HepG2 (cell line): ENCODE results near the gene PLPPR4. TPM values are rescaled to one million over a fixed set of nuclear protein-coding genes. Genes with fewer than 3 reads are reported as not detected.
A peak's percentile ranks its signal among the peaks of the same experiment; 100 is the strongest.

Experiments
- ATAC-seq: fragments of 200-7000 bp; cut with Tn5 transposase; 3 replicates; pipeline ENCODE4 v1.9.1; 2020; ENCODE audit warnings: mild to moderate bottlenecking, moderate library complexity
- BruUV-seq: library from RNA; stranded (reverse); fragments of 400-500 nt; replicated peaks from 2 replicates; lab custom pipeline; 2021; lab: Mats Ljungman, UMichigan
- CTCF ChIA-PET: fragments of 300-600 bp; formaldehyde crosslinking; extraction: SDS; loops from one replicate; lab custom pipeline; 2021; ENCODE audit warnings: low total read pairs, inconsistent platforms, low intra/inter-chr PET ratio; lab: Yijun Ruan, JAX
- POLR2A ChIA-PET: fragments of 350-600 bp; sonication (Branson Sonifier 250); formaldehyde crosslinking; loops from one replicate; lab custom pipeline; 2020; ENCODE audit warnings: antibody characterized with exemption, inconsistent platforms; lab: Yijun Ruan, JAX
- DNase-seq: peaks from one replicate; pipeline ENCODE4 v3.0.0-alpha.2; 2015; ENCODE audit warnings: low spot score
- FAIRE-seq: peaks from 3 replicates; lab custom pipeline; 2011; peaks lifted over from hg19 to GRCh38; lab: Jason Lieb, UNC
- H2AFZ ChIP-seq: one replicate; pipeline ENCODE4 v1.6.1; 2011; ENCODE audit warnings: low read length, inconsistent platforms
- H3K27ac ChIP-seq: fragments of 300-600 bp; 3 replicates; pipeline ENCODE4 v1.8.0; 2011; ENCODE audit warnings: mixed run types, mild to moderate bottlenecking, mixed read lengths, low read length, inconsistent platforms; ENCODE audit not compliant: insufficient read depth; ENCODE audit errors: extremely low read length
- H3K27me3 ChIP-seq, 2 experiments: fragments of 200-600 bp in 1 of 2; 2 replicates in 1 of 2; 3 replicates in 1 of 2; pipeline versions ENCODE4 v1.6.0 to v1.8.0; 2011; ENCODE audit warnings: low read length in 2 of 2, mild to moderate bottlenecking in 2 of 2, moderate library complexity in 2 of 2, inconsistent platforms in 1 of 2; ENCODE audit not compliant: insufficient read depth in 2 of 2, control insufficient read depth in 1 of 2
- H3K36me3 ChIP-seq, 2 experiments: fragments of 200-600 bp in 1 of 2; replicated peaks in 1 of 2; 2 replicates in 1 of 2; 3 replicates in 1 of 2; pipeline versions ENCODE4 v1.5.1 to v1.8.0; 2011; ENCODE audit warnings: low read length in 2 of 2, inconsistent platforms in 1 of 2; ENCODE audit not compliant: insufficient read depth in 2 of 2, control insufficient read depth in 1 of 2
- H3K4me1 ChIP-seq: 2 replicates; pipeline ENCODE4 v1.5.1; 2012; ENCODE audit warnings: low read length, inconsistent platforms; ENCODE audit not compliant: insufficient read depth
- H3K4me2 ChIP-seq: 2 replicates; pipeline ENCODE4 v1.6.0; 2011; ENCODE audit warnings: low read depth, low read length, inconsistent platforms
- H3K4me3 ChIP-seq, 3 experiments: fragments of 200-600 bp in 1 of 3; sonication (generic), shearing (Covaris generic) in 1 of 3; replicated peaks in 1 of 3; 2 replicates each; pipeline ENCODE4 v1.5.1; 2011 to 2016; ENCODE audit warnings: low read length in 3 of 3, inconsistent platforms in 2 of 3, low read depth in 2 of 3, mild to moderate bottlenecking in 2 of 3, control low read depth in 1 of 3, mixed read lengths in 1 of 3; ENCODE audit not compliant: insufficient read depth in 1 of 3
- H3K79me2 ChIP-seq: one replicate; pipeline ENCODE4 v1.6.1; 2011; ENCODE audit warnings: low read length, inconsistent platforms; ENCODE audit not compliant: insufficient read depth
- H3K9ac ChIP-seq: 2 replicates; pipeline ENCODE4 v1.6.0; 2011; ENCODE audit warnings: mild to moderate bottlenecking, low read depth, low read length, inconsistent platforms; ENCODE audit not compliant: insufficient read depth
- H3K9me3 ChIP-seq: 2 replicates; pipeline ENCODE4 v1.5.1; 2012; ENCODE audit warnings: mild to moderate bottlenecking, low read length
- H4K20me1 ChIP-seq: 2 replicates; pipeline ENCODE4 v1.6.0; 2011; ENCODE audit warnings: inconsistent platforms, mild to moderate bottlenecking, low read length, moderate library complexity; ENCODE audit not compliant: insufficient read depth
- ATF7 ChIP-seq, 2 experiments: fragments of 450-650 bp in 1 of 2; sonication (generic) in 1 of 2; formaldehyde crosslinking in 1 of 2; IDR thresholded peaks; 2 replicates each; pipeline versions ENCODE4 v1.4.0 to v1.6.1; 2016 to 2020; ENCODE audit warnings: antibody characterized with exemption in 1 of 2, mild to moderate bottlenecking in 1 of 2, missing genetic modification reagents in 1 of 2
- ESRRA ChIP-seq: sonication (generic); formaldehyde crosslinking; IDR thresholded peaks from 2 replicates; pipeline ENCODE4 v1.5.1; 2020; ENCODE audit warnings: mild to moderate bottlenecking, low read depth, missing genetic modification reagents
- KLF15 ChIP-seq: sonication (generic); formaldehyde crosslinking; IDR thresholded peaks from 2 replicates; pipeline ENCODE4 v1.8.1; 2023; ENCODE audit warnings: borderline replicate concordance, mild to moderate bottlenecking, inconsistent platforms, missing genetic modification reagents, mixed read lengths
- KLF9 ChIP-seq: IDR thresholded peaks from 2 replicates; pipeline ENCODE4 v1.6.1; 2016; ENCODE audit warnings: low read depth
- MIER3 ChIP-seq: IDR thresholded peaks from 2 replicates; pipeline ENCODE4 v1.6.1; 2016; ENCODE audit warnings: missing compliant biosample characterization, borderline replicate concordance
- NFRKB ChIP-seq: fragments of 450-650 bp; IDR thresholded peaks from 2 replicates; pipeline ENCODE4 v1.6.1; 2017
- NFYC ChIP-seq: IDR thresholded peaks from 2 replicates; pipeline ENCODE4 v1.6.1; 2016; ENCODE audit warnings: missing genetic modification reagents, missing compliant biosample characterization
- YY1 ChIP-seq: IDR thresholded peaks from 2 replicates; pipeline ENCODE4 v1.6.1; 2011; ENCODE audit warnings: low read length, low read depth, moderate library complexity, mild to moderate bottlenecking; ENCODE audit not compliant: insufficient read depth, insufficient replicate concordance
- ZBTB8A ChIP-seq: sonication (generic); formaldehyde crosslinking; IDR thresholded peaks from 2 replicates; pipeline ENCODE4 v1.4.0; 2020; ENCODE audit warnings: mild to moderate bottlenecking, low read depth, missing genetic modification reagents, borderline replicate concordance
- ZNF10 ChIP-seq: sonication (generic); formaldehyde crosslinking; IDR thresholded peaks from 2 replicates; pipeline ENCODE4 v1.4.0; 2020; ENCODE audit warnings: mild to moderate bottlenecking, low read depth, missing genetic modification reagents, borderline replicate concordance
- ZNF138 ChIP-seq: sonication (generic); formaldehyde crosslinking; IDR thresholded peaks from 2 replicates; pipeline ENCODE4 v1.5.0; 2020; ENCODE audit warnings: mild to moderate bottlenecking, low read depth, missing genetic modification reagents
- ZNF746 ChIP-seq: sonication (generic); formaldehyde crosslinking; IDR thresholded peaks from 2 replicates; pipeline ENCODE4 v1.8.0; 2022; ENCODE audit warnings: mild to moderate bottlenecking, missing genetic modification reagents
- WGBS: methylation state at CpG from one replicate; pipeline ENCODE4 v1.1.6; 2017; ENCODE audit warnings: low lambda C conversion rate; 5-methylcytosine and 5-hydroxymethylcytosine counted together
- in situ Hi-C: cut with HindIII; loops from 2 replicates; pipeline ENCODE4 v1.10.0; 2017; ENCODE audit warnings: low pct_unique_long_range_greater_than_20kb; ENCODE audit not compliant: extremely low pct_ligation_motif_present
- intact Hi-C: fragments of 100-400 bp; cut with micrococcal nuclease; formaldehyde crosslinking; loops from one replicate; pipeline ENCODE4 v1.10.0; 2022; ENCODE audit not compliant: unreplicated experiment
- polyA plus RNA-seq, 8 experiments: library from polyadenylated mRNA; depleted of rRNA in 3 of 8; stranded (reverse) in 7 of 8; unstranded in 1 of 8; fragments of >200 nt; fragmentation: Illumina TruSeq in 4 of 8; extraction: Trizol in 4 of 8; gene quantifications; 2 replicates each; pipeline versions ENCODE4 v1.2.1 to v1.2.3, GENCODE V29; 2011 to 2016; ENCODE audit warnings: low read depth in 4 of 8, missing spikeins in 1 of 8, mixed read lengths in 1 of 8; ENCODE audit not compliant: insufficient read depth in 1 of 8
- total RNA-seq, 5 experiments: library from RNA; depleted of rRNA; stranded (reverse); fragments of >200 nt; fragmentation: Illumina TruSeq; extraction: Trizol; gene quantifications; 2 replicates each; pipeline ENCODE4 v1.2.3, GENCODE V29; 2016; ENCODE audit warnings: low read depth in 1 of 5
- TF ChIP-seq, protein P1 (sequence below): sonication (generic); formaldehyde crosslinking; IDR thresholded peaks from 2 replicates; pipeline ENCODE4 v1.4.0; 2020; ENCODE audit warnings: mild to moderate bottlenecking, missing genetic modification reagents
- TF ChIP-seq, protein P2 (sequence below): IDR thresholded peaks from 2 replicates; pipeline ENCODE4 v1.6.1; 2016; ENCODE audit warnings: mild to moderate bottlenecking
- TF ChIP-seq, protein P3 (sequence below): sonication (generic); formaldehyde crosslinking; IDR thresholded peaks from 2 replicates; pipeline ENCODE4 v1.8.0; 2022; ENCODE audit warnings: mild to moderate bottlenecking, missing genetic modification reagents, moderate library complexity

The PLPPR4 gene
- total and polyA plus RNA-seq, 2 of the 13 experiments (the other 11 are each of a cell fraction or from before 2014, with no cell fraction given): not detected

DNA sequence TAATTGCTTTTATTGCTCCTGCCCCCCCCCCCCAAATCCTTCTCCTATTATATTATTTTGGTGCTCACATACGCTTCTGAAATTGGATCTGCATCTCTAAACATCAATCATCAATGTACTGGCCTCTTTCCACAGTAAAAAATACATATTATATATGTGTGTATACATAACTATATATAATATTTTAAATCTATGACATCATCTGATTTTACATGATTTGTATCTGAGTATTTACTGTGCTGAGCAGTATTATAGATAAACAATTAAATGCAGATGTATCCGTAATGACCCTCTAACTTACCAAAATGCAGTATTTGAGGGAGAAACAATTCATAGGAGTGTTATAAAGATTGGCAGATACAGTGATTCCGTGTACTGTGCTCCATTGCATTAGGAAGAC, 832 bp downstream of the PLPPR4 start:
- ChIA-PET POLR2A (no interaction called here), CTCF (no interaction called here)
- TF ChIP-seq ESRRA (no peak), ZNF138 (CRISPR knock-in tag) (no peak), ATF7 (IDR thresholded peaks at IDR 0.05) (peak; percentile 66), ATF7 (CRISPR knock-in tag; IDR thresholded peaks at IDR 0.05) (no peak)
- Histone ChIP-seq H3K27me3 (peaks cover 0 to 19% of the 10 kb centered on the region in 2 experiments; a peak in 3 of 5 replicates), H3K9me3 (no peaks in the 10 kb centered on the region), H3K79me2 (no peaks in the 10 kb centered on the region), H4K20me1 (no peaks in the 10 kb centered on the region), H2AFZ (no peak overlapping the region), H3K36me3 (no peaks in the 10 kb centered on the region), H3K4me2 (no peak overlapping the region; the same call in 1 of the 2 replicates), H3K9ac (no peak overlapping the region), H3K4me3 (no peak overlapping the region), H3K27ac (no peak overlapping the region), H3K4me1 (peaks cover 12% of the 10 kb centered on the region; the same call in 1 of the 2 replicates)
- FAIRE-seq (no peak), DNase-seq (no peak), ATAC-seq (no peak)
- in situ Hi-C loops: no loop called here
- no TSS peak for BruUV-seq
- 29% methylated on average over 3 of the region's 3 CpGs for WGBS
- intact Hi-C loops: no loop called here

DNA sequence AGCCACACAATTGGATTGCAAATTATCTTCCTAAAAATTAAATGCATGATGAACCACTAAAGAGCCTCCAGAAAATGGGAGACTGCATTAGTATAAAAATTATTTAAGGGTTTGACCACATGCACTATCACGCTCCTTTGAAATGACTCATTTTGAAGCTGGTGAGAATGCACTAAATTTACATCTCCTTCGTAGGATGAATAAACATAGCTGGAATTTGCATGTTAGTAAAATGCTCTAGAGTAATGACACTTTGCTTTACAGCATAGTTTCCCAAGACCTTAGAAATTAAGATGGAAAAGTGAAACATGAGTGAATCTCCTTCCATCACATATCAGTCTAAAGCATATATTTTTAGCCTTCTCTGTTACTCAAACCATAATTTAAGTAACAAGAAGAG, 2.4 kb downstream of the PLPPR4 start:
- intact Hi-C loops (no loop called here), in situ Hi-C loops (no loop called here)
- Histone ChIP-seq H3K36me3 (no peaks in the 10 kb centered on the region), H3K79me2 (no peaks in the 10 kb centered on the region), H3K9ac (no peak overlapping the region), H3K27me3 (peaks cover 0 to 19% of the 10 kb centered on the region in 2 experiments; a peak in 3 of 5 replicates), H3K4me2 (no peak overlapping the region), H2AFZ (no peak overlapping the region), H3K27ac (no peak overlapping the region), H4K20me1 (no peaks in the 10 kb centered on the region), H3K9me3 (no peaks in the 10 kb centered on the region), H3K4me1 (peaks cover 12% of the 10 kb centered on the region; the same call in 1 of the 2 replicates), H3K4me3 (no peak overlapping the region)
- WGBS: 2% methylated on average over 2 of the region's 2 CpGs
- CTCF ChIA-PET: no interaction called here
- no peak for ATAC-seq
- no peak for DNase-seq
- POLR2A ChIA-PET: no interaction called here
- no TSS peak for BruUV-seq
- no peak for FAIRE-seq
- TF ChIP-seq ZBTB8A (no peak), ZNF10 (CRISPR knock-in tag) (no peak), NFRKB (no peak), YY1 (no peak), MIER3 (CRISPR knock-in tag) (no peak), NFYC (CRISPR knock-in tag) (no peak), KLF15 (CRISPR knock-in tag) (no peak), KLF9 (CRISPR knock-in tag) (no peak), ZNF746 (no peak)
- TF ChIP-seq, protein P1, sequence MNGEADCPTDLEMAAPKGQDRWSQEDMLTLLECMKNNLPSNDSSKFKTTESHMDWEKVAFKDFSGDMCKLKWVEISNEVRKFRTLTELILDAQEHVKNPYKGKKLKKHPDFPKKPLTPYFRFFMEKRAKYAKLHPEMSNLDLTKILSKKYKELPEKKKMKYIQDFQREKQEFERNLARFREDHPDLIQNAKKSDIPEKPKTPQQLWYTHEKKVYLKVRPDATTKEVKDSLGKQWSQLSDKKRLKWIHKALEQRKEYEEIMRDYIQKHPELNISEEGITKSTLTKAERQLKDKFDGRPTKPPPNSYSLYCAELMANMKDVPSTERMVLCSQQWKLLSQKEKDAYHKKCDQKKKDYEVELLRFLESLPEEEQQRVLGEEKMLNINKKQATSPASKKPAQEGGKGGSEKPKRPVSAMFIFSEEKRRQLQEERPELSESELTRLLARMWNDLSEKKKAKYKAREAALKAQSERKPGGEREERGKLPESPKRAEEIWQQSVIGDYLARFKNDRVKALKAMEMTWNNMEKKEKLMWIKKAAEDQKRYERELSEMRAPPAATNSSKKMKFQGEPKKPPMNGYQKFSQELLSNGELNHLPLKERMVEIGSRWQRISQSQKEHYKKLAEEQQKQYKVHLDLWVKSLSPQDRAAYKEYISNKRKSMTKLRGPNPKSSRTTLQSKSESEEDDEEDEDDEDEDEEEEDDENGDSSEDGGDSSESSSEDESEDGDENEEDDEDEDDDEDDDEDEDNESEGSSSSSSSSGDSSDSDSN (CRISPR knock-in tag): no peak
- TF ChIP-seq, protein P2, sequence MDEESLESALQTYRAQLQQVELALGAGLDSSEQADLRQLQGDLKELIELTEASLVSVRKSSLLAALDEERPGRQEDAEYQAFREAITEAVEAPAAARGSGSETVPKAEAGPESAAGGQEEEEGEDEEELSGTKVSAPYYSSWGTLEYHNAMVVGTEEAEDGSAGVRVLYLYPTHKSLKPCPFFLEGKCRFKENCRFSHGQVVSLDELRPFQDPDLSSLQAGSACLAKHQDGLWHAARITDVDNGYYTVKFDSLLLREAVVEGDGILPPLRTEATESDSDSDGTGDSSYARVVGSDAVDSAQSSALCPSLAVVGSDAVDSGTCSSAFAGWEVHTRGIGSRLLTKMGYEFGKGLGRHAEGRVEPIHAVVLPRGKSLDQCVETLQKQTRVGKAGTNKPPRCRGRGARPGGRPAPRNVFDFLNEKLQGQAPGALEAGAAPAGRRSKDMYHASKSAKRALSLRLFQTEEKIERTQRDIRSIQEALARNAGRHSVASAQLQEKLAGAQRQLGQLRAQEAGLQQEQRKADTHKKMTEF (CRISPR knock-in tag): no peak
- TF ChIP-seq, protein P3, sequence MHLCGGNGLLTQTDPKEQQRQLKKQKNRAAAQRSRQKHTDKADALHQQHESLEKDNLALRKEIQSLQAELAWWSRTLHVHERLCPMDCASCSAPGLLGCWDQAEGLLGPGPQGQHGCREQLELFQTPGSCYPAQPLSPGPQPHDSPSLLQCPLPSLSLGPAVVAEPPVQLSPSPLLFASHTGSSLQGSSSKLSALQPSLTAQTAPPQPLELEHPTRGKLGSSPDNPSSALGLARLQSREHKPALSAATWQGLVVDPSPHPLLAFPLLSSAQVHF (CRISPR knock-in tag): no peak
